ENCODE results near the gene ZNF343. TPM values are rescaled to one million over a fixed set of nuclear protein-coding genes. Genes with fewer than 3 reads are reported as not detected.
A peak's percentile ranks its signal among the peaks of the same experiment; 100 is the strongest.

Gene ZNF343
- total RNA-seq, 2 donors from 2014 or later, result 6.5 to 7.0 TPM

DNA sequence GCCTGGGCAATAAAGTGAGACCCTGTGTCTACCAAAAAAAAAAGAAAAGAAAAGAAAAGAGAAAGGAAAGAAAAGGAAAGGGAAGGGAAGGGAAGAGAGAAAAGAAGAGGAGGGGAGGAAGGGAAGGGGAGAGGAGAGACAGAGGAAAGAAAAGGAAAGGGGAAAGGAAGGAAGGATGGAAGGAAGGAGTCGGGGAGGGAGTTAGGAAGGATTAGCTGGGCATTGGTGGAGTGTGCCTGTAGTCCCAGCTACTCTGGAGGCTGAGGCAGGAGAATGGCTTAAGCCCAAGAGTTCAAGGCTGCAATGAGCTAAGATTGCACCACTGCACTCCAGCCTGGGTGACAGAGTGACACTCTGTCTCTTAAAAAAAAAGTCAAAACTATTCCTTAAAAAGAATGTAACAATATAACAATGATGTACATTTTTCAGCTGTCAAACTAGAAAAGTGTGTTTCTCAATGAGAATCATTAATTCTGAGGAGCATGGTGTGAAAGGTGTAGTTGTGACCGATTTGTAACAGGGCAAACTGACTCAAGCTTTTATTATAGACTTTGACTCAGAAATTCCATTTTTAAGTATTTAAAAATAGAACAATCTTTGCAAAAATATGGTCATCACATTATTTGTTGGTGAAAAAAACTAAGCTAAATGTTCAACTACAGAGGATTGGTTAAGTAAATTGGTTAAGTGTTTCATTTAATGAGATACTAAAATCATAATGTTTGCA, 52.8 kb downstream of the ZNF343 start:
- DNase-seq (no peak), ATAC-seq (no peak)
- intact Hi-C loops (cut with DNase I), result loop anchor here in 1 of 2 donors (10.0 kb wide), 2 partner anchors 491 to 691 kb away; no protein-coding TSS in a partner anchor

DNA sequence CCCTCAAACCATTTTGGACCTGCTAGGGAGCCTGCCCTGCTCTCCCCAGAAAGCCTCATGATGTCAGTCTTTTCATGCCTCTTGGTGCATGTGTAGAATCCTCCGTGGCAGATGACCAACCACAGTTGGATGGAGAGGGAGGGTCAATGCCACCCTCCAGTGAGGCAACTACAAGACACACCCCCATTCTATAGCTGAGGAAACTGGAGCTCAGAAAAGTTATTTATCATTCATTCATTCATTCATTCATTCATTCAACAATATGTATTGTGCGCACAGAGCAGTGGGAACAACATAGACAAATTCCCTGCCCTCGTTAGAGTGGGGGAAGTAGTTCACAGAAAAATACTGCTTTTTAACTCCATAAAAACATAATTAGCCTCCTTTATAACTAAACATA, 54.9 kb downstream of the ZNF343 start:
- intact Hi-C loops (cut with DNase I), result loop anchor here (2.0 to 10.0 kb wide), 5 partner anchors 247 to 691 kb away; no protein-coding TSS in a partner anchor
- no peak for ATAC-seq
- DNase-seq, result no peak

DNA sequence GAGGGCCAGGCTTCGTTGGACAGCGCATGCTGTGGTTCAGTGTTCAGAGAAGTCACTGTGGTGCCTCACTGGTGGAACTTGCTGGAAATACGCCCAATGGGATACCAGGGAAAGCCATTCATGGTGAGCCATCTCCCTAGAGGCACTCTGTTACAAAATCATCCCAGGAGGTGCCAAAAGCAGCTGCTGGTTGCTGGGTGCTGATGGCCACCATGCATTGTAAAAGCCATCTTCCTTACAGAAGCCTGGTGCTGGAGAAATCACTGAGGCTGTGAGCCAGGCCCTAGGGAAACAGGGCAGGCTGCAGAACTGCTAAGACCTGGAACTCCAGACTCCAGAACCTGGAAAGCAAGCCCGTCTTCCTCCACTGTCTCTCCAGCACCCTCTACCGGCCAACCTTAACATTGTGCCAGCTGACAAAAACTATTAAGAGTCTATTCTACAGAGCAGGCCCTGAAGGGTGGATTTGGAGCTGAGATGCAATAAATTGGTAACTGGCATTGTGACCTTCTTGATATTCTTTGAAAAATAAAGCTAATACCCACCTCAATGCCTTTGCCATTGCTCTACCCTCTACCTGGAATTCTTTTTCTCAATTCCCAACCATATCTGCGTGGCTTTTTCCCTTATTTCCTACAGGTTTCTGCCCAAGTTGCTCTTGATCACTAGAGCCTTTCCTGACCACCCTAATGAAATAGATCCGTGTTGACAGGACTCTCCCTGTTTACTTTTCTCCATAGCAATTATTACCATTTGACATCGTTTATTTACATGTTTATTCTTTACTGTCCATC, 56.6 kb downstream of the ZNF343 start:
- peak; percentile 54 for DNase-seq
- peak; percentile 75 to 79 for ATAC-seq
- intact Hi-C loops (cut with DNase I), result loop anchor here (2.0 to 10.0 kb wide), 5 partner anchors 245 to 690 kb away; no protein-coding TSS in a partner anchor

DNA sequence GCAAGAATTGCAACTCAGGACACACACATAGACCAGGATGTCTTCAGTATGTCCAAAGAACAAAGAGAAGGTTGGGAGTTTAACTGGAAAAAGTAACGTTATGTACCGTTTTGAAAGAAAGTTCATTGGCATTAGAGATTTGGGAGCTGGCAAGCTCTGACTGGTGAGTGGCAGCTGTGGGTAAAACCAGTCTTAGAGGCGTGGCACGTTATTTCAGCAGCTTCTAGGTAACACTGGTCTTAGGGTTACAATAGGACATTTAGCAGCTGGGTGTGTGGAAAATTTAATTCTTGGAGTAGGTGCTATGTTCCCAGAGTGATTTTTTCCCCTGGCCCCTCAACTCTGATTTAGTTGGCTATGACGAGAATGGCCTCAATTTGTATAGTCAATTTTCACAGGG, 57.3 kb downstream of the ZNF343 start:
- no peak for ATAC-seq
- intact Hi-C loops (cut with DNase I), result loop anchor here (5.0 to 10.0 kb wide), 4 partner anchors 484 to 689 kb away; no protein-coding TSS in a partner anchor

DNA sequence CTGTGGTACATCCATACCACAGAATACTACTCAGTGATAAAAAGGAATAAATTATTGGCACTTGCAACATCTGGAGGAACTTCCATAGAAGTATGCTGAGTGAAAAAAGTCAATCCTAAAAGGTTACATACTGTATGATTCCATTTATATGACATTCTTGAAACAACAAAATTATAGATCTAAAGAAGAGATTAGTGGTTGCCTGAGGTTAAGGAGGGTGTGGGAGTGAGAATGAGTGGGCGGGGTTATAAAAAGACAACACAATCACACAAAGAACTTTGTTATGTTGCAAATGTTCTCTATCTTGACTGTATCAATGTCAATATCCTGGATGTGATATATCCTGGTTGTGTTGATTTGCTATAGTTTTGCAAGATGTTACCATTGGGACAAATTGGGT, 59.3 kb downstream of the ZNF343 start:
- ATAC-seq (no peak), DNase-seq (no peak)
- intact Hi-C loops (cut with DNase I), result no loop called here

More for the DNA sequence above, 57.3 kb downstream of the ZNF343 start:
- DNase-seq, result no peak

DNA sequence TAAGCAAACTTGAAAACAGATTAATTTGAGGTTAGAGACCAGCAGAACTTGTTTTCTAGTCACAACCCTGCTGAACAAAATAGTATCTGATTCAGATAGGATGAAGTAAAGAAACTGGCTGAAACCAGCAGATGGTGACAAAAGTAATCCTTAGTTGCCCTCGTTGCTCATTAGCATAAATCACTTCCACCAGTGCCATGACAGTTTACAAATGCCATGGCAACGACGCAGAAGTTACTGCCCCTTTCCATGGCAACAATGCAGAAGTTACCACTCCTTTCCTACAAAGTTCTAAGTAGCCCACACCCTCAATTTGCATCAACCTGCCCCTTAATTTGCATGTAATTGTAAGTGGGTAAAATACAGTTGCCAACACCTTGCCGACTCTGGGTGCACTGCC, 61.9 kb downstream of the ZNF343 start:
- intact Hi-C loops (cut with DNase I), result no loop called here
- ATAC-seq (no peak), DNase-seq (no peak)

Other genes with a start within 250 kb of the ZNF343 start
- not detected for gene TGM3, start 212.9 kb downstream of the ZNF343 start, total RNA-seq
- gene TGM6, start 128.0 kb downstream of the ZNF343 start, total RNA-seq, result not detected
- gene SNRPB, start 38.1 kb downstream of the ZNF343 start, total RNA-seq, result 10 to 100 TPM; 49.5 to 79.4 TPM
- gene TMC2, start 27.7 kb upstream of the ZNF343 start, total RNA-seq, result under 1 TPM in 1 of 2 donors, not detected in 1; 0.06 TPM
- 10 to 100 TPM; 63.3 to 91.3 TPM for gene NOP56, start 143.7 kb upstream of the ZNF343 start, total RNA-seq
- gene IDH3B, start 155.3 kb upstream of the ZNF343 start, total RNA-seq, result 100 to 1,000 TPM; 149 to 166 TPM
- 1 to 10 TPM; 4.4 to 6.5 TPM for gene EBF4, start 183.9 kb upstream of the ZNF343 start, total RNA-seq